ENCODE measurements around the gene MYNN.

DNA sequence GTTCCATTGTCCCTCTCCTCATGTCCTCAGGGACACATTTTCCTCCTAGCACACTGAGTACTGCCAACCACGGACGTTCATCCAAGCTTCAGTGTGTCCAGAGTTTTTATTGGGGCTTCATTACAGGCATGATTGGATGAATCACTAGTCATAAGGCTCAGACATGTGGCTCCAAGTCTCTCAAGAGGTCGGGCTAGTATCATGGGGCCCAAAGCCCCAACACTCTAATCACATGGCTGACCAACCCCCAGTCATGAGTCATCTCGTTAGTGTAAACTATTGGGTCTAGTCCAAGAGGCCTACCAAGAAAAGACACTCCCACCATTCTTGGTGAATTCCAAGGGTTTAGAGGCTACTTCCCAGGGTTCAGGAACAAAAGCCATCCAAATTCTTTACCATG lies 12.7 kb upstream of the MYNN start:
- TF ChIP-seq, protein P1, sequence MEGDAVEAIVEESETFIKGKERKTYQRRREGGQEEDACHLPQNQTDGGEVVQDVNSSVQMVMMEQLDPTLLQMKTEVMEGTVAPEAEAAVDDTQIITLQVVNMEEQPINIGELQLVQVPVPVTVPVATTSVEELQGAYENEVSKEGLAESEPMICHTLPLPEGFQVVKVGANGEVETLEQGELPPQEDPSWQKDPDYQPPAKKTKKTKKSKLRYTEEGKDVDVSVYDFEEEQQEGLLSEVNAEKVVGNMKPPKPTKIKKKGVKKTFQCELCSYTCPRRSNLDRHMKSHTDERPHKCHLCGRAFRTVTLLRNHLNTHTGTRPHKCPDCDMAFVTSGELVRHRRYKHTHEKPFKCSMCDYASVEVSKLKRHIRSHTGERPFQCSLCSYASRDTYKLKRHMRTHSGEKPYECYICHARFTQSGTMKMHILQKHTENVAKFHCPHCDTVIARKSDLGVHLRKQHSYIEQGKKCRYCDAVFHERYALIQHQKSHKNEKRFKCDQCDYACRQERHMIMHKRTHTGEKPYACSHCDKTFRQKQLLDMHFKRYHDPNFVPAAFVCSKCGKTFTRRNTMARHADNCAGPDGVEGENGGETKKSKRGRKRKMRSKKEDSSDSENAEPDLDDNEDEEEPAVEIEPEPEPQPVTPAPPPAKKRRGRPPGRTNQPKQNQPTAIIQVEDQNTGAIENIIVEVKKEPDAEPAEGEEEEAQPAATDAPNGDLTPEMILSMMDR (IDR thresholded peaks at IDR 0.05; ENCODE audit: low read depth, low read length), result no peak
- no peak for TF ChIP-seq EZH2phosphoT487 (IDR thresholded peaks at IDR 0.05; ENCODE audit: low read depth)

All from OCI-LY3 (cell line).